GM21619 (cell line): Measurements from ENCODE around the gene TLX1.
A peak's percentile ranks its signal among the peaks of the same experiment; 100 is the strongest.

ENCODE experiments used
- ATAC-seq: cut with Tn5 transposase; IDR thresholded peaks from one replicate; pipeline ENCODE4 v1.9.1; 2021; ENCODE audit not compliant: unreplicated experiment

Gene TLX1

GRCh38 chr10:101130984-101131961 is at the start of gene TLX1:
TSS of gene TLX1 (plus strand) at chr10:101131300. CDS start at chr10:101131542, 242 bp downstream.
- no peak for ATAC-seq

- no peak for ATAC-seq
Observed at GRCh38 chr10:101085846-101086245, 45.3 kb upstream of the TLX1 start.

DNA sequence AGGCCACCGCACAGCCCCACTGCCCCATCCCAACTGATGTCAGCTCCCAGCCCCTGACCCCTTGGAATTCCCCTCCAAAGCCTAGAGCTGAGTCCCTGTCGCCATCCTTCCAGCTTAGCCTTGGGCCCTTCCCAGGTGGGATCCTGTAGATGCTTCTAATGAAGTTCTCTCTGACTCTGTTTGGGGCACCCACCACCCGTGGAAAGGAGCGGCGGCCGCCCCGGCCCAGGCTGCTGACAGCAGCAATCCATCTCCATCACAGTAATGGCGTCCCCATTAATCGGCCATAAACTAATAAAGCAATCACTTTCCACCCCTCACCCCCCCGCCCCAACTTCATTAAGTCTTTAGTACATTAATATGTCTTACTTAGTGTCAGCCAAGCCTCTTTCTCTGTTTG is 43.7 kb upstream of the TLX1 start:
- no peak for ATAC-seq

DNA sequence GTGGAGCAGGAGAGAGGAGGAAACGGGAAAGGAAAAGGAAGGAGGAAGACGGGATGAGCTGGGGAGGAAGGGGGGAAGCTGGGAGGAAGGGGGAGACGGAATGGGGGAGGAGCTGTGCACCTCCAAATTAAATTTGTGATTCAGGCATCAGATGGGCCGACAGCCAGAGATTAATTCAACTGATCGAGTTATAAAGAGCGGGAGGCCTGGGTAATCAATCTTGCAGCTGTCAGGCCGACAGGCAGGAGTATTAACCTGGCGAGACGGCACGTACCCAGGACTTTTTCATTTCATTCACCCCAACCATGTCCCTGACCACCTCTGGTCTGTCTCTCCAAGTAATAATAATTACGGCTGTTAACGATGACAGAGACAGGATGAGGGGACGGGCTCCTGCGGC is 43.1 kb upstream of the TLX1 start:
- ATAC-seq, result no peak

- ATAC-seq, result no peak
Observed at GRCh38 chr10:101089520-101090299, 41.4 kb upstream of the TLX1 start.

GRCh38 chr10:101090597-101090996 is 40.5 kb upstream of the TLX1 start:
- ATAC-seq, result no peak

DNA sequence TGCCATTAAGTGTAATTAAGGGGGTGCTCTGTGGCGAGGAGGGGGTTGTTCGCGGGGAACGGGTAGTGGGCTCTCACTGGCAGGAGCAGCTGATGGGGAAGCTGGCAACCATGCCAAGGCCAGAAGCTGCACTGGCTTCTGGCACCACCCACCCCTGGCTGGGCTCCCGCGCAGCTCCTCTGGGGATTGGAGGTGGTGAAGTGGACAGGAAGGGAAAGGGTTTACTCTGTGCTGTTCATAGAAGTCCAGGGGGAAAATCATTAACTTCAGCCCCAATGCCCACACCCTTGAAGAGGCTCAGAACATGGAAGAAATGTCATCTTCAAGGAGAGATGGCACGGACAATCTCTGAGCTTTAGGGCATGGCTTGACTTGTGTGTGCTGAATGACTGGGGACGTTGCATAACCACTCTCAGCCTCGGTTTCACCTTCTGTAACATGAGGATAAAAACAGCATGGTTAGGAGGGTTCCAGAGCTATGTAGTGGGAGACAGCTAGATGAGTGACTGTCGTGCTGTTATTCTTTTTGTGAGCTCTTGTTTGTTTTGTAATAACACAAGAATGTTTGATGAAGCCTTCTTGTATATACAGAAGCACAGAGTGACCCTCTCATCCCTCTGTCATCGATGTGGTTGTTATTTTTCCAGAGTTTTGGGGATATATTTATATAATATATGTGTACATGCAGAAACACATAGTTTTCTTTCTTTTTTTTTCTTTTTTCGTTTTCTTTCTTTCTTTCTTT is 39.4 kb upstream of the TLX1 start:
- no peak for ATAC-seq

DNA sequence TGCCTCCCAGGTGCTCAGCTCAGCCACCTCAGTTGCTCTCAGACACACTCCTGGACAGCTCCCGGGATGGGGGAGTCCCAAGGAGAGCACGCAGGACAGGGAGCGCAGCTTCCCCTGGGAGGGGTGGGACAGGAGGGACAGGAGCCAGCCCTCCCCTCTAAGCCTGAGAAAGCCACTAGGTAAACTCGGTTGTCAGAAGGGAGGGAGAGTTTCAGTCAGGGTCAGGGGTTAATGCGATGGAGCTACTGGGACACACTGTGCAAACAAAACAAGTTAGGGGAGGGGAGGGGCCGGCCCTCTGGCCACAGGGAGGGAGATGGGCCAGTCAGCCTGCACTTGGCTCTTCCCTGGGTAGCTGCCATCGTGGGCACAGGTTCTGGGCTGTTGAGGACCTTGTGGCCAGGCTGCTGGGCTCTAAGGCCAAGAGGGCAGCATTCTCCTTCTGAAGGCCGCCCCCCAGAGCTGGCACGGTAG is 38.2 kb upstream of the TLX1 start:
- no peak for ATAC-seq

DNA sequence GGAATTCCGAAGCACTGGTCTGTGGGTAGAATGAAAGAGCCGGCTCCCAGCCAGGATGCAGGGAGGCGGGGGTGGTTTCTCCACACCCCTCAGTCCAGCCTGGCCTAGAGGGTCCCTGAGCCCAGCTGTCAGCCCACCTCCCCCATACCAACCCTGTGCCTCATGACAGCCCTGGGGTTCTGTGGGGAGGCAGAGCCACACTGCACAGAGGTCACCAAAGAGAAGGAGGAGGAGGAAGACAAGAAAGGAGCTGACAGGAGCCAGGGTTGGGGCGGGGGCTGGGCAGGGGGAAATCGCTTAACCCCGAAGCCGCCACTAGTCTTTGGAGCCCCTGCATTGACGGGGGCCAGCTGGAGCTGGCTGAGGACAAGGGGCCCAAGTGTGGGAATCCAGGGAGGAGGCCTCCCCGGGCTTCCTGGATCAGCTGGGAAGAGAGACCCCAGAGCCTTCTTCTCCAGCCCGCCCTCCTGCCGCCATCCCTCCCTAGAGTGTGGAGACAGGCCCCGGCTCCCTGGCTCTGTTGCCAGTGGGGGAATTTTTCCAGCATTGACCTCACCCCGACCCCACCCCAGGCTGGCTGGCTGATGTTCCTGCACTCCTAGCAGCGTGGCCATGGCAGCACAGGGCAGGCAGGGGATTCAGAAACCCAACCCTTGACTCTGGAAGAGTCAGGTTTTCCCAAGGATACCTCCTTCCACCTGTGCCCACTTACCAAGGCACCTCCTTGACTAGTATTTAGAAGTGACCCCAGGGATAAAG is 36.8 kb upstream of the TLX1 start:
- ATAC-seq, result no peak

GRCh38 chr10:101095004-101095403 is 36.1 kb upstream of the TLX1 start:
- no peak for ATAC-seq

- peak; percentile 73 for ATAC-seq
Observed at GRCh38 chr10:101095550-101096213, 35.4 kb upstream of the TLX1 start.

- no peak for ATAC-seq
Observed at GRCh38 chr10:101096378-101096777, 34.7 kb upstream of the TLX1 start.

DNA sequence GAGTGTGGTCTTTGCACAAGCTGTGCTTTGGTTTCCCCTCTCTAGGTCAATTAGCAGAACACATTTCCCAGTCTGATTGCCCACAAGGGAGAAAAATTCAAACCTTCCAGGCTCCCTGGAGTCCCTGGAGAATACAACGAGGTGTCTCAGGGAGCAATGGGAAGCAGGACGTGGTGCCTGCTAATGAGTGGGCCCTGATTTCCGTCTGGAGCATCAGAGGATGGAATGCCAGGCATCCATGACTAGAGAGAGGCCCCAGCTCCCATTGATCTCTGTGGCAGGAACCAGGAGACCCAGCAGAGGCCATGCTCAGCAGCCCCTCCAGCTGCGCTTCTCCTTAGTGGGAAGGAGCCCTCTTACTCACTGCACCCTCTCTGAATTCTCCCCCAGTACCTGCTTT is 33.2 kb upstream of the TLX1 start:
- no peak for ATAC-seq

- ATAC-seq, result no peak
Observed at GRCh38 chr10:101099901-101100300, 31.2 kb upstream of the TLX1 start.

GRCh38 chr10:101101372-101101881 is 29.7 kb upstream of the TLX1 start:
- no peak for ATAC-seq

GRCh38 chr10:101103430-101103829 is 27.7 kb upstream of the TLX1 start:
- ATAC-seq, result no peak

DNA sequence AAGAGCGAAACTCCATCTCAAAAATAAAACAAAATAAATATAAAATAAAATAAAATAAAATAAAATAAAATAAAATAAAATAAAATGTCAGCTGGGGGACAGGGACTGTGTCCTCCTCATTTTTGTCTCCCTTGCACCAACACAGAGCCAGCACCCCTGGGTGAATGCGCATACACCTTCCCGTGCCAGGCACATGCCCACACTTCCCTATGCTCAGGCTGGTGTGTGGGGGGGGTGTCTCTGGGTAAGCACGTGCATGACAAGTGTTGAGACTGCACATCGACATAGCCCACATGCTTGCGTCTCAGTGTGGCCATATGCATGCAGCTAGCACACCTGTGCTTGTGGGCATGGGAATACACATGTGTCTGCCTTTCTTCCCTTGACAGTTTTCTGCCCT is 24.7 kb upstream of the TLX1 start:
- ATAC-seq, result no peak

- no peak for ATAC-seq
Observed at GRCh38 chr10:101107771-101108170, 23.3 kb upstream of the TLX1 start.

GRCh38 chr10:101110856-101111523 is 20.1 kb upstream of the TLX1 start:
- ATAC-seq, result no peak
